ENCODE results near the gene GBP3.

DNA sequence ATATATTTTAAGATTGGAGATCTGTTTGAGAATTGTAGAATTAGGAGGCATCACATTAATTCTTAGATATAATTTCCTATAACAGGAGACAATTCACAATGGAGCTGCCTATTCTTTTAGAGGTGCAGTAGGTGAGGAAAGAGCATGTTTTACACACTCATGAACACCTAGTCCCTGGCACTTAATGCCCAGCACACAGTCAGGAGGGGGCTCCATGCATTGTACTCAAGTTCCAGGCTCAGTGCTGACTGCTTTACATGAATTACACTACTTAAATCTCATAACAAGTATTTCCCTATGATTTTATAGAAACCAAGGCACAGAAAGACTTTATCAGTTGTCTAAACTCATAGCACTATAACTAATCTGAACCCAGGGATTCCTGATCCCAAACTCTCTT is 360 bp upstream of the GBP3 start:
- TF ChIP-seq POLR2A (IDR thresholded peaks at IDR 0.05): no peak
- TF ChIP-seq, protein P1, sequence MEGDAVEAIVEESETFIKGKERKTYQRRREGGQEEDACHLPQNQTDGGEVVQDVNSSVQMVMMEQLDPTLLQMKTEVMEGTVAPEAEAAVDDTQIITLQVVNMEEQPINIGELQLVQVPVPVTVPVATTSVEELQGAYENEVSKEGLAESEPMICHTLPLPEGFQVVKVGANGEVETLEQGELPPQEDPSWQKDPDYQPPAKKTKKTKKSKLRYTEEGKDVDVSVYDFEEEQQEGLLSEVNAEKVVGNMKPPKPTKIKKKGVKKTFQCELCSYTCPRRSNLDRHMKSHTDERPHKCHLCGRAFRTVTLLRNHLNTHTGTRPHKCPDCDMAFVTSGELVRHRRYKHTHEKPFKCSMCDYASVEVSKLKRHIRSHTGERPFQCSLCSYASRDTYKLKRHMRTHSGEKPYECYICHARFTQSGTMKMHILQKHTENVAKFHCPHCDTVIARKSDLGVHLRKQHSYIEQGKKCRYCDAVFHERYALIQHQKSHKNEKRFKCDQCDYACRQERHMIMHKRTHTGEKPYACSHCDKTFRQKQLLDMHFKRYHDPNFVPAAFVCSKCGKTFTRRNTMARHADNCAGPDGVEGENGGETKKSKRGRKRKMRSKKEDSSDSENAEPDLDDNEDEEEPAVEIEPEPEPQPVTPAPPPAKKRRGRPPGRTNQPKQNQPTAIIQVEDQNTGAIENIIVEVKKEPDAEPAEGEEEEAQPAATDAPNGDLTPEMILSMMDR (IDR thresholded peaks at IDR 0.05): no peak

Data from testis (tissue), 2 donors.